ENCODE data around the gene EPHB2.

EPHB2 gene

DNA sequence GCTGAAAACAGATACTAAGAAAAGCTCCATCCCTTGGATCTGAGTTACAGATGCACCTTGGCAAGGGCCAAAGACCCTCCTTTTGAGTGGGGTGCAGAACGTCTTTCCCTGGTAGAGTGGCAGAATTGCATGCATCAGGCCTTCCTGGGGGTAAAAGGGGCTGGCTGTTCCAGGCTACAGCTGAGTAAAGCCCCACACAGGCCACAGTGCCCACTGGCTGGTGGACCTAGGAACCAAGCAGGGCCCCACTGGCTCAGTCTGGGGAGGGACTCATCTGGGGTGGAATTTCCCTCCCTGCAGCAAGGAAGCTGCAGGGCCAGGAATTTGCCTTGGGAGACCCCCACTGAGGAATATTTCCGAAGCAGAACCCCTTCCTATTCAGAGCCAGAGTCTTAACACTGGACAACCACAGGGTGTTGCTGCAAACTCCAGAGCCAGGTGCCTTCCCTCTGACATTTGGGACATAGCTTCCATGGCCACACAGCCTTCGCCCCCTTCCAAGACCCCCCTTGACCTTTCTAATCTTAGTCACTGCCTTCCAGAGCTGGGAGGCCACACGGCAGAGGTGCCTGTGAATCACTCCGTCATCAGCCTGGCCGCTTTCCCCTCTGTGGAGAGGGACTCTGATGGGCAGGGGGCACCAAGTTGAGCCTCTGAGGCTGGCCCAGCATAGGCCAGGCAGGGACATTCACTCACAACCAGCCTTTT is 209.5 kb downstream of the EPHB2 start:
- no peak overlapping the region for H3K4me3 ChIP-seq
- 0 out of 22 replicates have a peak, but pooled peaks cover 0 to 5% (median 0%) of the 10 kb centered on the region in 11 experiments for H4K20me1 ChIP-seq
- no peak overlapping the region for H3K27ac ChIP-seq
- H3K9me3 ChIP-seq (replicated peaks in 1 of 11), result no peaks in the 10 kb centered on the region
- H3K27me3 ChIP-seq, result no peaks in the 10 kb centered on the region
- TF ChIP-seq Cebpa-rat (IDR thresholded peaks at IDR 0.05), result no peak
- no peak overlapping the region for H3K9ac ChIP-seq
- H3K4me1 ChIP-seq, result peaks cover 18 to 43% (median 36%) of the 10 kb centered on the region in 10 experiments
- no peak overlapping the region for H3K4me2 ChIP-seq
- H3K36me3 ChIP-seq, result no peaks in the 10 kb centered on the region

GRCh38 chr1:22920734-22921451 is 210.3 kb downstream of the EPHB2 start:
- Histone ChIP-seq H3K9ac (no peak overlapping the region), H3K4me2 (peak overlapping the region in 6 of 11 experiments; percentile 4 to 37 (median 25); a peak in 7 of 22 replicates), H4K20me1 (no peaks in the 10 kb centered on the region), H3K4me3 (no peak overlapping the region), H3K27me3 (no peaks in the 10 kb centered on the region), H3K4me1 (peaks cover 13 to 35% (median 29%) of the 10 kb centered on the region in 10 experiments), H3K27ac (no peak overlapping the region), H3K9me3 (replicated peaks in 1 of 11) (no peaks in the 10 kb centered on the region), H3K36me3 (no peaks in the 10 kb centered on the region)
- no peak for TF ChIP-seq Cebpa-rat (IDR thresholded peaks at IDR 0.05)

GRCh38 chr1:22921452-22922126 is 210.9 kb downstream of the EPHB2 start:
- Histone ChIP-seq H3K4me2 (peak overlapping the region in 6 of 11 experiments; percentile 4 to 37 (median 25); a peak in 7 of 22 replicates), H3K4me3 (no peak overlapping the region), H3K36me3 (no peaks in the 10 kb centered on the region), H3K27ac (no peak overlapping the region), H3K9me3 (replicated peaks in 1 of 11) (no peaks in the 10 kb centered on the region), H4K20me1 (no peaks in the 10 kb centered on the region), H3K4me1 (peaks cover 6 to 28% (median 22%) of the 10 kb centered on the region in 10 experiments), H3K27me3 (no peaks in the 10 kb centered on the region), H3K9ac (no peak overlapping the region)
- TF ChIP-seq Cebpa-rat (IDR thresholded peaks at IDR 0.05), result no peak

GRCh38 chr1:22922640-22923039 is 212.0 kb downstream of the EPHB2 start:
- H3K9me3 ChIP-seq (replicated peaks in 1 of 11), result no peaks in the 10 kb centered on the region
- no peak overlapping the region for H3K4me3 ChIP-seq
- H3K27me3 ChIP-seq, result no peaks in the 10 kb centered on the region
- H3K4me1 ChIP-seq, result peaks cover 0 to 18% (median 11%) of the 10 kb centered on the region in 10 experiments; a peak in 13 of 20 replicates
- no peaks in the 10 kb centered on the region for H4K20me1 ChIP-seq
- no peaks in the 10 kb centered on the region for H3K36me3 ChIP-seq
- no peak overlapping the region for H3K9ac ChIP-seq
- H3K27ac ChIP-seq, result no peak overlapping the region
- no peak for TF ChIP-seq Cebpa-rat (IDR thresholded peaks at IDR 0.05)
- H3K4me2 ChIP-seq, result no peak overlapping the region

GRCh38 chr1:22925111-22925510 is 214.5 kb downstream of the EPHB2 start:
- H3K4me1 ChIP-seq, result peaks cover 0 to 14% (median 9%) of the 10 kb centered on the region in 10 experiments; a peak in 9 of 20 replicates
- H3K4me2 ChIP-seq, result no peak overlapping the region
- no peak for TF ChIP-seq Cebpa-rat (IDR thresholded peaks at IDR 0.05)
- no peak overlapping the region for H3K4me3 ChIP-seq
- H3K9me3 ChIP-seq (replicated peaks in 1 of 11), result no peaks in the 10 kb centered on the region
- H3K9ac ChIP-seq, result no peak overlapping the region
- no peaks in the 10 kb centered on the region for H3K27me3 ChIP-seq
- H4K20me1 ChIP-seq, result no peaks in the 10 kb centered on the region
- H3K27ac ChIP-seq, result no peak overlapping the region
- no peaks in the 10 kb centered on the region for H3K36me3 ChIP-seq

GRCh38 chr1:22930240-22930912 is 219.7 kb downstream of the EPHB2 start:
- Histone ChIP-seq H4K20me1 (no peaks in the 10 kb centered on the region), H3K4me2 (no peak overlapping the region), H3K27ac (no peak overlapping the region), H3K4me3 (no peak overlapping the region), H3K27me3 (no peaks in the 10 kb centered on the region), H3K36me3 (no peaks in the 10 kb centered on the region), H3K9me3 (replicated peaks in 1 of 11) (peaks cover 0 to 2% (median 0%) of the 10 kb centered on the region in 11 experiments; a peak in 1 of 22 replicates), H3K9ac (no peak overlapping the region), H3K4me1 (no peaks in the 10 kb centered on the region)
- TF ChIP-seq Cebpa-rat (IDR thresholded peaks at IDR 0.05), result no peak

DNA sequence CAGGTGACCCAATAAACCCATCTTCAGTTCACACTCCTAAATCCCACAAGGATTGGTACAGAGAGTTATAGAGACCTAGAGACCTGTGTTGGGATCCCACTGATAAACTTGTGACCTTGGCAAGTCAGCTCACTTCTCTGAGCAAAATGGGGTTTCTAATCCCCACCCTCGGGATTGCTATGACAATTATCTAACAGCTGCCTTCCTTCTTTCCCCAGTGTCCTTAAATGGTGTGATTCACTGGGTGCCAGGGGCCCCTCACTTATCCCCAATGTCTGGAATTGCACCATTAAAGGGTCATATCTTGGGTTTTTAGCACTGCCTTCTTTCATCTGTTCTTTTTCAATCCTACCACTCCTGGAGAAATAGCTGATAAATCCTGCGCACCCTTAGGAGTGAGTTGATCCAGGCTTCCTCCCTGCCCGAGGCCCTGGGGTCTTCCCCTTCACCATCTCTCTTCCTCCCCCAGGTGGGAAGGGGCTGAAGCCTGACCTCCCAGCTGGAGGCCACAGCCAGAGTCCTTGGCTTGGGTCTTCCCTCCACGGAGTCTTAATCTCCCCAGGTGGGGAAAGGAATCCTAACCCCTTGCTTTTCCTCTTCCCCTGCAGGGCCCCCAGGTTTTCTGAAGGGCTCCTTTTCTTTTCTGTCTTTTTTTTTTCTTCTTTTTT is 222.3 kb downstream of the EPHB2 start:
- Histone ChIP-seq H3K4me3 (no peak overlapping the region), H3K27ac (no peak overlapping the region)

GRCh38 chr1:22935433-22935832 is 224.8 kb downstream of the EPHB2 start:
- no peaks in the 10 kb centered on the region for H3K4me1 ChIP-seq
- peaks cover 10 to 18% (median 11%) of the 10 kb centered on the region in 11 experiments for H3K9me3 ChIP-seq (replicated peaks in 1 of 11)
- TF ChIP-seq Cebpa-rat (IDR thresholded peaks at IDR 0.05), result no peak
- H3K36me3 ChIP-seq, result no peaks in the 10 kb centered on the region
- no peaks in the 10 kb centered on the region for H3K27me3 ChIP-seq
- no peak overlapping the region for H3K9ac ChIP-seq
- no peak overlapping the region for H3K4me2 ChIP-seq
- H3K27ac ChIP-seq, result no peak overlapping the region
- no peak overlapping the region for H3K4me3 ChIP-seq
- no peaks in the 10 kb centered on the region for H4K20me1 ChIP-seq

More for the DNA sequence above, 222.3 kb downstream of the EPHB2 start:
- Histone ChIP-seq H4K20me1 (no peaks in the 10 kb centered on the region), H3K4me1 (no peaks in the 10 kb centered on the region), H3K4me2 (no peak overlapping the region), H3K27me3 (no peaks in the 10 kb centered on the region), H3K9me3 (replicated peaks in 1 of 11) (peaks cover 0 to 7% (median 0%) of the 10 kb centered on the region in 11 experiments; a peak in 1 of 22 replicates), H3K9ac (no peak overlapping the region), H3K36me3 (no peaks in the 10 kb centered on the region)
- no peak for TF ChIP-seq Cebpa-rat (IDR thresholded peaks at IDR 0.05)
